A549 treated with Mapracorat at 1 μM for 4 hours (cell line): ENCODE data around the gene GPD2. TPM values are rescaled to one million over a fixed set of nuclear protein-coding genes. Genes with fewer than 3 reads are reported as not detected.

Experiments used
- total RNA-seq: library from RNA; stranded (reverse); fragments of 200-300 nt; extraction: Qiagen RNA extraction; gene quantifications from 5 replicates; pipeline ENCODE4 v1.2.3, GENCODE V29; 2022

GPD2 gene
- total RNA-seq: 18.7 to 28.3 TPM (median 27.4 TPM) in 5 replicates

GRCh38 chr2:156435718-156436496 is at the start of gene GPD2:
Gene GPD2, plus strand, starts transcription at chr2:156436379. Its CDS starts 39,727 bp downstream, at chr2:156476106.

Other genes with a start within 250 kb of the GPD2 start
- gene NR4A2, start 103.7 kb upstream of the GPD2 start, total RNA-seq: 1.4 to 3.0 TPM (median 2.1 TPM) in 5 replicates